ENCODE data around the gene SYCE3.
A peak's percentile ranks its signal among the peaks of the same experiment; 100 is the strongest.
"Not testable (repeated sequence)": the region's sequence is repeated elsewhere in the genome, so short reads cannot be mapped to it uniquely, and the experiment has no call there.

SYCE3 gene

GRCh38 chr22:50548921-50549790 is 13.6 kb downstream of the SYCE3 start:
- no peak for DNase-seq (ENCODE audit: low read depth)

- DNase-seq (ENCODE audit: low read depth), result peak; percentile 44
Measured at GRCh38 chr22:50548040-50548920, 14.4 kb downstream of the SYCE3 start.

- no peak for DNase-seq (ENCODE audit: low read depth)
Measured at GRCh38 chr22:50547263-50547985, 15.3 kb downstream of the SYCE3 start.

- DNase-seq (ENCODE audit: low read depth), result no peak
Measured at GRCh38 chr22:50546326-50547262, 16.1 kb downstream of the SYCE3 start.

- no peak for DNase-seq (ENCODE audit: low read depth)
Measured at GRCh38 chr22:50545522-50546325, 17.0 kb downstream of the SYCE3 start, which contains the start of gene KLHDC7B. Gene KLHDC7B, plus strand, starts transcription at chr22:50545899. Its CDS starts 345 bp downstream, at chr22:50546244.

- DNase-seq (ENCODE audit: low read depth), result no peak
Measured at GRCh38 chr22:50544746-50545253, 17.9 kb downstream of the SYCE3 start.

- DNase-seq (ENCODE audit: low read depth), result peak; percentile 80
Measured at GRCh38 chr22:50544078-50544745, 18.5 kb downstream of the SYCE3 start.

- no peak for DNase-seq (ENCODE audit: low read depth)
Measured at GRCh38 chr22:50542416-50542927, 20.2 kb downstream of the SYCE3 start.

GRCh38 chr22:50541667-50542026 is 21.1 kb downstream of the SYCE3 start:
- not testable (repeated sequence) for DNase-seq (ENCODE audit: low read depth)

GRCh38 chr22:50540381-50540780 is 22.3 kb downstream of the SYCE3 start:
- DNase-seq (ENCODE audit: low read depth), result no peak

GRCh38 chr22:50537765-50538164 is 25.0 kb downstream of the SYCE3 start:
- no peak for DNase-seq (ENCODE audit: low read depth)

- no peak for DNase-seq (ENCODE audit: low read depth)
Measured at GRCh38 chr22:50536226-50536625, 26.5 kb downstream of the SYCE3 start.

- no peak for DNase-seq (ENCODE audit: low read depth)
Measured at GRCh38 chr22:50535113-50535512, 27.6 kb downstream of the SYCE3 start.

GRCh38 chr22:50533856-50534711 is 28.6 kb downstream of the SYCE3 start:
- not testable (repeated sequence) for DNase-seq (ENCODE audit: low read depth)

- DNase-seq (ENCODE audit: low read depth), result no peak
Measured at GRCh38 chr22:50532824-50533796, 29.6 kb downstream of the SYCE3 start.

- no peak for DNase-seq (ENCODE audit: low read depth)
Measured at GRCh38 chr22:50531962-50532674, 30.6 kb downstream of the SYCE3 start.
